ENCODE data around the gene RAB3IL1.

The RAB3IL1 gene

DNA sequence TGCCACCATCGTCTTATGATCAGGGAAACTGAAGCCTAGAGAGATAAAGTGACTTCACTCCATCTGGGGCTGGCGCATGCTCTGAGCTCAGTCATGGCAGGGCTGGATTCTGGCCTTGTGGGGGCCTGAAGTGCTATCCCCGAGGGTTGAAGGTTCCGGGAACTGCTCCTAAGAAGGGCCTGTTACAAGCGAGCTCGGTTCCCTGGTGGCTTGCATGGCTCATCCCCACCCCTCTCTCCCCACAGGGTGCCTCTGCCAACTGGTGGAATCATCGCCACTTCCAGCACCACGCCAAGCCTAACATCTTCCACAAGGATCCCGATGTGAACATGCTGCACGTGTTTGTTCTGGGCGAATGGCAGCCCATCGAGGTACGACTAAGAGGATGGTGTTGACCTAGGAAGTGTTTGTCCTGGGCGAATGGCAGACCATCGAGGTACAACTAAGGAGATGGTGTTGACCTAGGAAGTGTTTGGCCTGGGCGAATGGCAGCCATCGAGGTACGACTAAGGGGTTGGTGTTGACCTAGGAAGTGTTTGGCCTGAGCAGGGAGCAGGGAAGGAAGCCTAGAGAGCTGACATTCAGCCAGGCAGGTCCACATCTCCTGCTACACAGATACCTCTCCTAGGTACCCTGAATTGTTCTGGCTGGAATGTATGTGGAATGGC, 69.3 kb downstream of the RAB3IL1 start:
- no peak overlapping the region for H3K27ac ChIP-seq (ENCODE audit: extremely low read depth, low read depth, low read length)
- no peaks in the 10 kb centered on the region for H3K9me3 ChIP-seq (ENCODE audit: control insufficient read depth, insufficient read depth, low read depth, low read length)
- TF ChIP-seq, protein P1, sequence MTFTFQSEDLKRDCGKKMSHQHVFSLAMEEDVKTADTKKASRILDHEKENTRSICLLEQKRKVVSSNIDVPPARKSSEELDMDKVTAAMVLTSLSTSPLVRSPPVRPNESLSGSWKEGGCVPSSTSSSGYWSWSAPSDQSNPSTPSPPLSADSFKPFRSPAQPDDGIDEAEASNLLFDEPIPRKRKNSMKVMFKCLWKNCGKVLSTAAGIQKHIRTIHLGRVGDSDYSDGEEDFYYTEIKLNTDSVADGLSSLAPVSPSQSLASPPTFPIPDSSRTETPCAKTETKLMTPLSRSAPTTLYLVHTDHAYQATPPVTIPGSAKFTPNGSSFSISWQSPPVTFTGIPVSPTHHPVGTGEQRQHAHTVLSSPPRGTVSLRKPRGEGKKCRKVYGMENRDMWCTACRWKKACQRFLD (tag by site-specific recombination; IDR thresholded peaks at IDR 0.05) = no peak
- TF ChIP-seq ZNF571 (tag by site-specific recombination; IDR thresholded peaks at IDR 0.05) (no peak), YY1 (tag by site-specific recombination; IDR thresholded peaks at IDR 0.05) (no peak), ZFP41 (tag by site-specific recombination; IDR thresholded peaks at IDR 0.05; ENCODE audit: borderline replicate concordance) (no peak), ZNF248 (tag by site-specific recombination; IDR thresholded peaks at IDR 0.05) (no peak), ZNF157 (tag by site-specific recombination; IDR thresholded peaks at IDR 0.05) (no peak), ZNF626 (tag by site-specific recombination; IDR thresholded peaks at IDR 0.05) (no peak), ZNF529 (tag by site-specific recombination; IDR thresholded peaks at IDR 0.05; ENCODE audit: insufficient replicate concordance) (no peak), ZNF394 (tag by site-specific recombination; IDR thresholded peaks at IDR 0.05; ENCODE audit: borderline replicate concordance) (no peak), GLI2 (tag by site-specific recombination; IDR thresholded peaks at IDR 0.05; ENCODE audit: borderline replicate concordance, low read depth) (no peak), ZNF140 (tag by site-specific recombination; IDR thresholded peaks at IDR 0.05) (no peak), ZNF707 (tag by site-specific recombination; IDR thresholded peaks at IDR 0.05) (no peak), ZNF366 (tag by site-specific recombination; conservative IDR thresholded peaks at IDR 0.05) (no peak), ZNF777 (tag by site-specific recombination; IDR thresholded peaks at IDR 0.05; ENCODE audit: borderline replicate concordance) (no peak), ZNF830 (tag by site-specific recombination; IDR thresholded peaks at IDR 0.05; ENCODE audit: low read depth) (no peak), ZNF530 (tag by site-specific recombination; IDR thresholded peaks at IDR 0.05; ENCODE audit: low read depth) (no peak)
- TF ChIP-seq, protein P2, sequence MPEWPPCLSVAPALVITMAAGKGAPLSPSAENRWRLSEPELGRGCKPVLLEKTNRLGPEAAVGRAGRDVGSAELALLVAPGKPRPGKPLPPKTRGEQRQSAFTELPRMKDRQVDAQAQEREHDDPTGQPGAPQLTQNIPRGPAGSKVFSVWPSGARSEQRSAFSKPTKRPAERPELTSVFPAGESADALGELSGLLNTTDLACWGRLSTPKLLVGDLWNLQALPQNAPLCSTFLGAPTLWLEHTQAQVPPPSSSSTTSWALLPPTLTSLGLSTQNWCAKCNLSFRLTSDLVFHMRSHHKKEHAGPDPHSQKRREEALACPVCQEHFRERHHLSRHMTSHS (tag by site-specific recombination; IDR thresholded peaks at IDR 0.05) = no peak
- H3K36me3 ChIP-seq (ENCODE audit: control insufficient read depth in 2 of 2, insufficient read depth in 1 of 2, low read length in 2 of 2) = peaks cover 11 to 27% of the 10 kb centered on the region in 2 experiments
- ChIA-PET POLR2A (no interaction called here), CTCF (no interaction called here)
- no peaks in the 10 kb centered on the region for H3K4me1 ChIP-seq (ENCODE audit: control insufficient read depth, insufficient read depth, low read length)
- H3K4me3 ChIP-seq (ENCODE audit: low read depth, low read length) = no peak overlapping the region
